K562 (cell line): Measurements from ENCODE around the gene GAD1. TPM values are rescaled to one million over a fixed set of nuclear protein-coding genes. Genes with fewer than 3 reads are reported as not detected.

Experiments used
- BRD9 ChIP-seq: fragments of 450-650 bp; IDR thresholded peaks from 2 replicates; pipeline ENCODE4 v1.6.1; 2018; ENCODE audit warnings: low read depth; ENCODE audit not compliant: partially characterized antibody
- CC2D1A ChIP-seq: fragments of 450-650 bp; IDR thresholded peaks from 2 replicates; pipeline ENCODE4 v1.6.1; 2017; ENCODE audit warnings: mild to moderate bottlenecking
- CHD4 ChIP-seq: fragments of 200-600 bp; sonication (generic); IDR thresholded peaks from 3 replicates; pipeline ENCODE4 v1.6.1; 2012; ENCODE audit warnings: low read depth, mild to moderate bottlenecking, mixed read lengths, low read length, inconsistent platforms; ENCODE audit not compliant: insufficient read depth, insufficient replicate concordance, poor library complexity, severe bottlenecking
- DMBX1 ChIP-seq: fragments of 250-450 bp; sonication (Bioruptor Pico); IDR thresholded peaks from 2 replicates; pipeline ENCODE4 v1.8.0; 2022; ENCODE audit warnings: inconsistent platforms, mild to moderate bottlenecking, moderate library complexity, borderline replicate concordance
- ERF ChIP-seq: fragments of 450-650 bp; formaldehyde crosslinking; IDR thresholded peaks from 2 replicates; pipeline ENCODE4 v1.4.0; 2020; ENCODE audit warnings: mild to moderate bottlenecking, mixed read lengths
- GATAD2B ChIP-seq: fragments of 450-650 bp; IDR thresholded peaks from 2 replicates; pipeline ENCODE4 v1.6.1; 2017; ENCODE audit warnings: mild to moderate bottlenecking, borderline replicate concordance
- ILF3 ChIP-seq: fragments of 450-650 bp; IDR thresholded peaks from 2 replicates; pipeline ENCODE4 v1.6.1; 2018; ENCODE audit warnings: antibody characterized with exemption, mild to moderate bottlenecking, moderate library complexity, borderline replicate concordance
- KLF13 ChIP-seq: fragments of 450-650 bp; IDR thresholded peaks from 2 replicates; pipeline ENCODE4 v1.6.1; 2016; ENCODE audit warnings: missing genetic modification characterization, low read depth, mild to moderate bottlenecking, missing compliant biosample characterization, moderate library complexity, borderline replicate concordance
- MCM2 ChIP-seq: fragments of 450-650 bp; IDR thresholded peaks from 2 replicates; pipeline ENCODE4 v1.6.1; 2017; ENCODE audit warnings: low read depth, mild to moderate bottlenecking
- NONO ChIP-seq, 2 experiments: fragments of 200-400 bp in 1 of 2; fragments of 450-650 bp in 1 of 2; formaldehyde crosslinking in 1 of 2; IDR thresholded peaks; 2 replicates each; pipeline ENCODE4 v1.6.1; 2017; ENCODE audit warnings: low read depth in 2 of 2, mild to moderate bottlenecking in 2 of 2, moderate library complexity in 2 of 2, low read length in 1 of 2
- OTX1 ChIP-seq: fragments of 450-650 bp; formaldehyde crosslinking; IDR thresholded peaks from 2 replicates; pipeline ENCODE4 v1.4.0; 2022; ENCODE audit warnings: mild to moderate bottlenecking
- SAP30 ChIP-seq: fragments of 200-600 bp; sonication (generic); IDR thresholded peaks from 2 replicates; pipeline ENCODE4 v1.6.1; 2012; ENCODE audit warnings: borderline replicate concordance, low read depth, mild to moderate bottlenecking, moderate library complexity, low read length, control low read depth, inconsistent platforms; ENCODE audit not compliant: insufficient read depth, poor library complexity, severe bottlenecking
- SMARCA5 ChIP-seq: fragments of 450-650 bp; IDR thresholded peaks from 2 replicates; pipeline ENCODE4 v1.6.1; 2016
- WHSC1 ChIP-seq: IDR thresholded peaks from one replicate; pipeline ENCODE4 v1.6.1; 2012; ENCODE audit warnings: low read length, control low read depth, inconsistent platforms
- ZEB2 ChIP-seq: fragments of 450-650 bp; IDR thresholded peaks from 2 replicates; pipeline ENCODE4 v1.6.1; 2016
- ZNF143 ChIP-seq: sonication (generic); formaldehyde crosslinking; IDR thresholded peaks from 2 replicates; pipeline ENCODE4 v1.9.0; 2022; ENCODE audit warnings: mild to moderate bottlenecking, missing genetic modification reagents
- ZNF518B ChIP-seq: fragments of 250-450 bp; sonication (Bioruptor Pico); IDR thresholded peaks from 2 replicates; pipeline ENCODE4 v1.5.0; 2021; ENCODE audit warnings: mild to moderate bottlenecking, moderate library complexity
- ZNF655 ChIP-seq: fragments of 250-450 bp; sonication (Bioruptor Pico); IDR thresholded peaks from 2 replicates; pipeline ENCODE4 v1.5.0; 2021
- ZNF764 ChIP-seq: fragments of 250-450 bp; sonication (Bioruptor Pico); IDR thresholded peaks from 2 replicates; pipeline ENCODE4 v1.4.0; 2020; ENCODE audit warnings: low read depth, mild to moderate bottlenecking, moderate library complexity
- ZNF830 ChIP-seq: fragments of 250-450 bp; sonication (Bioruptor Pico); IDR thresholded peaks from 2 replicates; pipeline ENCODE4 v1.5.0; 2021; ENCODE audit warnings: mild to moderate bottlenecking
- polyA plus RNA-seq, 8 experiments: library from polyadenylated mRNA; depleted of rRNA in 4 of 8; stranded (reverse) in 5 of 8; unstranded in 3 of 8; fragments of >200 nt; fragmentation: Nextera tagmentation in 2 of 8; fragmentation: Illumina TruSeq in 1 of 8; extraction: Ambion mirVana in 2 of 8; extraction: Trizol in 1 of 8; gene quantifications; 2 replicates each; pipeline versions ENCODE4 v1.2.1 to v1.2.3, GENCODE V29; 2011 to 2014; ENCODE audit warnings: inconsistent platforms in 1 of 8, missing spikeins in 1 of 8
- total RNA-seq, 7 experiments: library from RNA; depleted of rRNA in 6 of 7; stranded (reverse); fragments of >200 nt in 6 of 7; fragmentation: Illumina TruSeq in 2 of 7; extraction: Trizol in 2 of 7; gene quantifications; 2 replicates each; pipeline versions ENCODE4 v1.2.1 to v1.2.3, GENCODE V29; 2011 to 2021; ENCODE audit warnings: low replicate concordance in 1 of 7
- TF ChIP-seq, protein P1 (sequence below): fragments of 250-450 bp; sonication (Bioruptor Pico); IDR thresholded peaks from 2 replicates; pipeline ENCODE4 v1.8.0; 2021; ENCODE audit warnings: borderline replicate concordance, mild to moderate bottlenecking, moderate library complexity; ENCODE audit not compliant: poor library complexity, severe bottlenecking

Gene GAD1
- total and polyA plus RNA-seq, 9 of the 15 experiments (the other 6 are each of a cell fraction or from before 2014, with no cell fraction given), result 2.7 to 29.1 (median 15.7) TPM

- TF ChIP-seq CHD4 (no peak), NONO (IDR thresholded peaks at IDR 0.05; ENCODE audit: low read depth in 2 of 2, low read length in 1 of 2) (0 out of 4 replicates have a peak, but pooled peaks of 1 of the 2 experiments have one; percentile 6), OTX1 (CRISPR knock-in tag) (no peak), ZNF143 (CRISPR knock-in tag) (0 out of 2 replicates have a peak, but pooled peaks have one; percentile 34), ZNF830 (CRISPR knock-in tag) (0 out of 2 replicates have a peak, but pooled peaks have one; percentile 55), BRD9 (no peak), ZNF518B (CRISPR knock-in tag) (no peak), SAP30 (peak; percentile 40), ILF3 (no peak), CC2D1A (peak; percentile 70; the same call in 1 of the 2 replicates), ERF (peak; percentile 16; the same call in 1 of the 2 replicates), WHSC1 (no peak), ZNF655 (CRISPR knock-in tag) (no peak), DMBX1 (CRISPR knock-in tag) (peak; percentile 42; the same call in 1 of the 2 replicates), SMARCA5 (no peak), KLF13 (no peak), ZNF764 (CRISPR knock-in tag) (no peak), GATAD2B (no peak), ZEB2 (peak; percentile 64; the same call in 1 of the 2 replicates), MCM2 (no peak)
- TF ChIP-seq, protein P1, sequence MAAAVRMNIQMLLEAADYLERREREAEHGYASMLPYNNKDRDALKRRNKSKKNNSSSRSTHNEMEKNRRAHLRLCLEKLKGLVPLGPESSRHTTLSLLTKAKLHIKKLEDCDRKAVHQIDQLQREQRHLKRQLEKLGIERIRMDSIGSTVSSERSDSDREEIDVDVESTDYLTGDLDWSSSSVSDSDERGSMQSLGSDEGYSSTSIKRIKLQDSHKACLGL (CRISPR knock-in tag), result no peak
Measured at GRCh38 chr2:170815746-170816503, 762 bp upstream of the GAD1 start (continued).
